ENCODE results near the gene SLX4IP. TPM values are rescaled to one million over a fixed set of nuclear protein-coding genes. Genes with fewer than 3 reads are reported as not detected.

SLX4IP gene
- total RNA-seq, 2 donors from 2014 or later, result 3.2 to 4.9 TPM

- ATAC-seq (no peak), DNase-seq (ENCODE audit: low spot score) (no peak)
- H3K4me3 Mint-ChIP-seq, result no peak overlapping the region
- peaks cover 0 to 3% of the 10 kb centered on the region in 2 donors for H3K4me1 Mint-ChIP-seq (ENCODE audit: low read depth in 2 of 2)
- H3K27me3 Mint-ChIP-seq, result no peaks in the 10 kb centered on the region
- no peaks in the 10 kb centered on the region for H3K9me3 Mint-ChIP-seq
- H3K27ac Mint-ChIP-seq, result no peak overlapping the region
- peaks cover 6% of the 10 kb centered on the region for H3K36me3 Mint-ChIP-seq
Observed at GRCh38 chr20:10619427-10619826, 184.3 kb downstream of the SLX4IP start.

DNA sequence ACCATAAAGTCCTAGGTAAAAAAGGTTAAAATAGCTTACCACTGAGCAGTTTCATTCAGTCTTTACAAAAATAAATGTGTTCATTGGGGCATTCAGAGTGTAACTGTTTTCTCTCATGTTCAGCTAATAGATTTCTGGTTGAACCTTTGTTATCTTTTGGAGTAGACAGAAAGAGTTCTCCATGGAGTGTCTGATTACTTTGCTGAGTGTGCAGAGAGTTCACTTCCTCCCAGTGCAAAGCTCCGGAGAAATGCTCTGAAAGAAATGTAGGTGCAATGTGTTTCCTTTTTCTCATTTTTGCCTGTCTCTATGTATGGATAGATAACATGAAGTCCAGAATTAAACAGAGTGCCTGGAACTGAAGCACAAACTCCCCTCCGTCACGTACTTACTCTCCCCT is 186.0 kb downstream of the SLX4IP start:
- ATAC-seq (no peak), DNase-seq (ENCODE audit: low spot score) (no peak)
- Mint-ChIP-seq H3K9me3 (no peaks in the 10 kb centered on the region), H3K36me3 (no peaks in the 10 kb centered on the region), H3K27me3 (no peaks in the 10 kb centered on the region), H3K4me1 (ENCODE audit: low read depth in 2 of 2) (no peaks in the 10 kb centered on the region), H3K4me3 (no peak overlapping the region), H3K27ac (no peak overlapping the region)

DNA sequence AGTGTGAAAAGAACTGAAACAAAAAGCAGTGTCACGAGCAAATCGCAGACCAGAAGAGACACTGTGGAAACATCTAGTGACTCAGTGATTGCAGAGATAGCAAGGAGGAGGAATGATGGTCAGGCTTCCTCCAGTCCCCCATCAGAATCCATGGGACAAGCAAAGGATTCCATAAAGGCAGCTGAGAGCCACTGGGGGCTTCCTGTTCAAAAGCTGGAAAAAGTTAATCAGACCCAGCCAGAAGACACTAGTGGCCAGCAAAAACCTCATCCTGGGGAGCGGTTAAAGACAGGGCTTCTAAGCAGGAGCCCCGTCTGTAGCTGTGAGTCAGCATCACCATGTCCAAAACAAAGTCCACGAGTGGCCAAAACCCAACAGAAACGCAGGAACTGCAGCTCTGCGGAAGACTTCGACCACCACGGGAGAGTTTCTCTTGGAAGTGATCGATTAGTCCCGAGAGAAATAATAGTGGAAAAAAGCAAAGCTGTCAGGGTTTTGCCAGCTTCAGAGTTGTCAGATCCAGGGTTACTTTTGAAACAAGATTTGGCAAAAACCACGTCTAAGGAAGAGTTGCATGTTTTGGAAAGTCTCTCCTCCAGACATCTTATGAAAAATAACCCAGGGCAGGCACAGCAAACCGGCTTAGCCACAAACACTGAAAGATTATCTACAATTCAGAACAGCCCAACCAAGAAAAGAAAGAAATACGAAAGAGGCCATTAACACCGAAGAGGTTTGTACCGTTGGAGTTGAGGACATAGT is 187.7 kb downstream of the SLX4IP start:
- no peaks in the 10 kb centered on the region for H3K9me3 Mint-ChIP-seq
- ATAC-seq, result no peak
- no peaks in the 10 kb centered on the region for H3K36me3 Mint-ChIP-seq
- H3K27me3 Mint-ChIP-seq, result no peaks in the 10 kb centered on the region
- H3K4me3 Mint-ChIP-seq, result no peak overlapping the region
- no peak overlapping the region for H3K27ac Mint-ChIP-seq
- no peaks in the 10 kb centered on the region for H3K4me1 Mint-ChIP-seq (ENCODE audit: low read depth in 2 of 2)
- no peak for DNase-seq (ENCODE audit: low spot score)

- ATAC-seq (no peak), DNase-seq (ENCODE audit: low spot score) (no peak)
- no peaks in the 10 kb centered on the region for H3K27me3 Mint-ChIP-seq
- H3K4me1 Mint-ChIP-seq (ENCODE audit: low read depth in 2 of 2), result no peaks in the 10 kb centered on the region
- no peak overlapping the region for H3K4me3 Mint-ChIP-seq
- H3K9me3 Mint-ChIP-seq, result no peaks in the 10 kb centered on the region
- H3K36me3 Mint-ChIP-seq, result no peaks in the 10 kb centered on the region
- no peak overlapping the region for H3K27ac Mint-ChIP-seq
Observed at GRCh38 chr20:10625641-10626040, 190.5 kb downstream of the SLX4IP start.

GRCh38 chr20:10626896-10627295 is 191.8 kb downstream of the SLX4IP start:
- ATAC-seq (no peak), DNase-seq (ENCODE audit: low spot score) (no peak)
- Mint-ChIP-seq H3K4me3 (no peak overlapping the region), H3K36me3 (no peaks in the 10 kb centered on the region), H3K4me1 (ENCODE audit: low read depth in 2 of 2) (no peaks in the 10 kb centered on the region), H3K9me3 (no peaks in the 10 kb centered on the region), H3K27me3 (no peaks in the 10 kb centered on the region), H3K27ac (no peak overlapping the region)

DNA sequence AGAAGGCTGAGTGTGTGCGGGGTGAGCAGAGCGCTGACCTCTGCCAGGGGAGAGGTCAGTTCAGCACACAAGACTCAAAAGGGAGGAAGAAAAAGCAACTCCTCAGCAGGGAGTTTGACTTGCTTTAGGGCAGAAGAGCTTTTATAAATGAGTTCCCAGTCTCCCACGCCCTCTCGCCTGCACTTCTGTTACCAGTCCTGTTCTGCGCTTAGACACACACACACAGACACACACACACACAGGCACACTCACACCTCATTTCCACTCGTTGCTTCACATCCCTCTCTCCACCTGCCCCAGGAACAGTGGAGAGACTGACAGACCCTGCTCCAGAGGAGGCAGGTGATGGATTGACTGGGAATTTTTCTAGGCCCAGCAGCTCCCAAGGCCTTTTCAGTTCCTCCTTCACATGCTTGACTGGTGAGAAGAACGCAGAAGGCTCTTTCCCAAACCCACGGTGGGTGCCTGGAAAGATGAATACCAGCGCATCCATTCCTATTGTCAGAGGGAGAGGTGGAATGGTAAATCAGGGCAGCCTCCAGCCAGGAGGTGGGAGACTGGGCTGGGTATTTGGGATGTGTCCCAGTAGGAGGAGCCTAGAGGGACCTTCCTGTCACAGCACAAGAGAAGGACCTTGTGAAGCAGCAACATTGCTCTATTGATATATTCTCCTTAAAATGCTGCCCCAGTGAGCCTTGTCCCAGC is 195.0 kb downstream of the SLX4IP start:
- Mint-ChIP-seq H3K36me3 (no peaks in the 10 kb centered on the region), H3K4me1 (ENCODE audit: low read depth in 2 of 2) (no peaks in the 10 kb centered on the region), H3K27me3 (no peaks in the 10 kb centered on the region), H3K9me3 (no peaks in the 10 kb centered on the region), H3K27ac (no peak overlapping the region), H3K4me3 (no peak overlapping the region)
- DNase-seq (ENCODE audit: low spot score) (no peak), ATAC-seq (no peak)

DNA sequence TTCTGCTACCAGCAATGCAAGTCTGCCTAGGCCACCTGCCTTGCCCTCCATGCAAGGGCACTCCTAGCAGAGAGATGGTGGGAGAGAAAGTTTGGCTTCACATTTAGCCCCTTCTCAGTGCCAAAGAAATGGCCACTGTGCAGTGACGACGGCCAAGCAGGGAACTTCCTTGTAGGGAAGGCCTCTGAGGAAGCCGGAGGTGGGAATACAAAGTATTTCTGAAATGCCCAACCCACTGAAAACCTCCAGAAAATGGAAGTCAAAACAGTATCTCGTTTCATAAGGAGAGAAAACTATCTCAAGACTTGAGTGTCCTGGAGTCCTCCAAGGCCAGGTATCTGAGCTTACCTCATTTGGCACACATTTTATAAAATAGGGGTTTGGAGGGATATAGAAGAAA is 196.0 kb downstream of the SLX4IP start:
- Mint-ChIP-seq H3K4me1 (ENCODE audit: low read depth in 2 of 2) (no peaks in the 10 kb centered on the region), H3K9me3 (no peaks in the 10 kb centered on the region), H3K36me3 (no peaks in the 10 kb centered on the region), H3K27ac (no peak overlapping the region), H3K27me3 (no peaks in the 10 kb centered on the region), H3K4me3 (no peak overlapping the region)
- DNase-seq (ENCODE audit: low spot score) (no peak), ATAC-seq (no peak)

- H3K27ac Mint-ChIP-seq, result no peak overlapping the region
- H3K4me3 Mint-ChIP-seq, result no peak overlapping the region
- no peaks in the 10 kb centered on the region for H3K27me3 Mint-ChIP-seq
- H3K9me3 Mint-ChIP-seq, result no peaks in the 10 kb centered on the region
- ATAC-seq (no peak), DNase-seq (ENCODE audit: low spot score) (no peak)
- no peaks in the 10 kb centered on the region for H3K4me1 Mint-ChIP-seq (ENCODE audit: low read depth in 2 of 2)
- H3K36me3 Mint-ChIP-seq, result no peaks in the 10 kb centered on the region
Observed at GRCh38 chr20:10632721-10633509, 197.8 kb downstream of the SLX4IP start.

DNA sequence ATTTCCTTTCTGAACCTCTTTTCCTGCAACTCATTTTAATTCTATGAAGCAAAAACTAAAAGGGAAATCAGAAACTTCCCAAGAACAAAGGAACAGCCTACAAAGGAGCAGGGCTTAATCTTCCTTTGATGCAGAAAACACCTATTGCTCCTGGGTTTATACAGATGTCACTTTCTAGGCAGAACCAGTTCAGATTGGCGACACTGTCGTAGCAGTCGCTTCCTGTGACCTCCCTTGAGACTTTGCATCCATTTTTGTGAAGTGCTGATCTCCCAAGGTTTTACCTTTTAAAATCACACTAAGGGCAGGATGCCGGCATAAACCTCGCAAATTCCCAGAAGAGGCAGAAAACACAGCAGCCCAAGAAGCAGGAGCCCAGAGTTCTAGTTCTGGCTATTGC is 198.6 kb downstream of the SLX4IP start:
- no peak overlapping the region for H3K27ac Mint-ChIP-seq
- DNase-seq (ENCODE audit: low spot score) (no peak), ATAC-seq (no peak)
- no peak overlapping the region for H3K4me3 Mint-ChIP-seq
- H3K4me1 Mint-ChIP-seq (ENCODE audit: low read depth in 2 of 2), result no peaks in the 10 kb centered on the region
- H3K27me3 Mint-ChIP-seq, result no peaks in the 10 kb centered on the region
- H3K9me3 Mint-ChIP-seq, result no peaks in the 10 kb centered on the region
- H3K36me3 Mint-ChIP-seq, result no peaks in the 10 kb centered on the region

DNA sequence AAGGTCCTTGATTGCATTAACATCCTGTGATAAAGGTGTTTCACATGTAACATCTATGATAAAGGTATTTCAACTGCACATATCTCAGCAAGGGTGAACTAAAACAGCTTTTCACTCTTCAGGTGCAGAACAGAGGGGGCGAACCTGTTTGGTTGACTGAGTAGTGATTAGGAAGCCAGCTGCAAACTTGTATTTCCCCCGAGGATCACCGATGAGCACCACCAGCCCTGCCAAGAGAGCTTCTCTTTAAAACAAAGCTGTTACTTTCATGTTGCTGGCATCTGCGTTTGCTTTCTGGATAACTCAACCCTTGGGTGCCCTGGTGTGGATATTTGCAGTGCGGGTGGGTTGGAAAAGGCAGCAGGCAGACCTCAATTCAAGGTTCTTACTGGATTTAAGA is 199.1 kb downstream of the SLX4IP start:
- no peaks in the 10 kb centered on the region for H3K36me3 Mint-ChIP-seq
- DNase-seq (ENCODE audit: low spot score) (no peak), ATAC-seq (no peak)
- H3K9me3 Mint-ChIP-seq, result no peaks in the 10 kb centered on the region
- no peaks in the 10 kb centered on the region for H3K4me1 Mint-ChIP-seq (ENCODE audit: low read depth in 2 of 2)
- H3K27ac Mint-ChIP-seq, result no peak overlapping the region
- no peaks in the 10 kb centered on the region for H3K27me3 Mint-ChIP-seq
- no peak overlapping the region for H3K4me3 Mint-ChIP-seq

GRCh38 chr20:10634683-10635411 is 199.7 kb downstream of the SLX4IP start:
- DNase-seq (ENCODE audit: low spot score) (no peak), ATAC-seq (no peak)
- H3K27ac Mint-ChIP-seq, result no peak overlapping the region
- H3K36me3 Mint-ChIP-seq, result no peaks in the 10 kb centered on the region
- no peak overlapping the region for H3K4me3 Mint-ChIP-seq
- no peaks in the 10 kb centered on the region for H3K9me3 Mint-ChIP-seq
- H3K27me3 Mint-ChIP-seq, result no peaks in the 10 kb centered on the region
- peaks cover 0 to 3% of the 10 kb centered on the region in 2 donors for H3K4me1 Mint-ChIP-seq (ENCODE audit: low read depth in 2 of 2)

- Mint-ChIP-seq H3K36me3 (no peaks in the 10 kb centered on the region), H3K4me1 (ENCODE audit: low read depth in 2 of 2) (peaks cover 0 to 3% of the 10 kb centered on the region in 2 donors), H3K27me3 (no peaks in the 10 kb centered on the region), H3K27ac (no peak overlapping the region), H3K9me3 (no peaks in the 10 kb centered on the region), H3K4me3 (no peak overlapping the region)
- ATAC-seq (no peak), DNase-seq (ENCODE audit: low spot score) (no peak)
Observed at GRCh38 chr20:10635476-10636208, 200.5 kb downstream of the SLX4IP start.

DNA sequence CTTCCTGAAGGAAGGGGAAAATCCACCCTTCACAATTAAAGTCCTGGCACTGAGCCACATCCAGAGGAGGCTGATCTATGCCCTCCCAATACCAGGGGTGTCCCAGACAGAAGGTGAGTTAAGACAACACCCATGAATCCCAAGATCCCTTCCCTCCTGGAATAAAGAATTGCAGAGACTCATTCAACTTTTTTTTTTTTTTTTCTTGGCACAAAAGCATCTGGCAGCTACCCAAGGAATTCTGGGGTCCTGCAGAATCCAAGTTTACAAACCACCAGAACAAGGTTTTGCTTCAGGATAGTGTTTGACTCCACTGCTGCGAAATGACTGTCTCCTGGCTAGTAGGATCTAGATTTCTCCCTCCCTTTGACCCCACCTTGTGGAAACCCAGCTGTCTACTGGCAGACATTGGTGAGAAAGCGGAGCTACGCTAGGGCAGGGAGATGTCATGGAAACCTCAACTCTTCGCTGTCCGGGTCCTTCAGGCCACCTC is 201.3 kb downstream of the SLX4IP start:
- DNase-seq (ENCODE audit: low spot score), result no peak
- Mint-ChIP-seq H3K27me3 (no peaks in the 10 kb centered on the region), H3K4me1 (ENCODE audit: low read depth in 2 of 2) (peaks cover 0 to 3% of the 10 kb centered on the region in 2 donors)

More for the DNA sequence above, 201.3 kb downstream of the SLX4IP start:
- Mint-ChIP-seq H3K9me3 (no peaks in the 10 kb centered on the region), H3K27ac (no peak overlapping the region), H3K36me3 (no peaks in the 10 kb centered on the region), H3K4me3 (no peak overlapping the region)
- ATAC-seq, result no peak
